Breast epithelium (tissue), 3 donors: Measurements from ENCODE around the gene SHROOM2.

ENCODE experiments used
- CTCF ChIP-seq, 3 donors: fragments of 450-650 bp; IDR thresholded peaks; one replicate each; pipeline ENCODE4 v1.5.1; 2016 to 2017; ENCODE audit warnings: antibody characterized with exemption in 3 of 3, mild to moderate bottlenecking in 3 of 3, moderate library complexity in 3 of 3
- POLR2AphosphoS5 ChIP-seq, 3 donors: sonication (generic); formaldehyde crosslinking; IDR thresholded peaks; one replicate each; pipeline ENCODE4 v1.6.1; 2017; ENCODE audit warnings: antibody characterized with exemption in 3 of 3

DNA sequence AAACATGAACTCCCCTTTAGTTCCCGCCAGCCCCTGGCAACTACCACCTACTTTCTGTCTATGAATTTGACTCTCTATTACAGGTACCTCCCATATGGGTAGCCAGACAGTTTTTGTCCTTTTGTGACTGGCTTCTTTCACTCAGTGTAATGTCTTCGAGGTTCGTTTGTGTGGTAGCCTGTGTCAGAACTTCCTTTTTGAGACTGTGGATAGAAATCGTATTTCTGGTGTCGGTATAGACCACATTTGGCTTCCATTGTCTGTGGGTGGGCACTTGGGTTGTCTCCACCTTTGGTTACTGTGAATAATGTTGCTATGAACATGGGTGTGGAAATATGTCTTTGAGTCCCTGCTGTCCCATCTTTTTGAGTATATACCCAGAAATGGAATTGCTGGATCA is 175.5 kb downstream of the SHROOM2 start:
- TF ChIP-seq CTCF (IDR thresholded peaks at IDR 0.05) (no peak), POLR2AphosphoS5 (IDR thresholded peaks at IDR 0.05) (no peak)
